ENCODE results near the gene PLCL2.

DNA sequence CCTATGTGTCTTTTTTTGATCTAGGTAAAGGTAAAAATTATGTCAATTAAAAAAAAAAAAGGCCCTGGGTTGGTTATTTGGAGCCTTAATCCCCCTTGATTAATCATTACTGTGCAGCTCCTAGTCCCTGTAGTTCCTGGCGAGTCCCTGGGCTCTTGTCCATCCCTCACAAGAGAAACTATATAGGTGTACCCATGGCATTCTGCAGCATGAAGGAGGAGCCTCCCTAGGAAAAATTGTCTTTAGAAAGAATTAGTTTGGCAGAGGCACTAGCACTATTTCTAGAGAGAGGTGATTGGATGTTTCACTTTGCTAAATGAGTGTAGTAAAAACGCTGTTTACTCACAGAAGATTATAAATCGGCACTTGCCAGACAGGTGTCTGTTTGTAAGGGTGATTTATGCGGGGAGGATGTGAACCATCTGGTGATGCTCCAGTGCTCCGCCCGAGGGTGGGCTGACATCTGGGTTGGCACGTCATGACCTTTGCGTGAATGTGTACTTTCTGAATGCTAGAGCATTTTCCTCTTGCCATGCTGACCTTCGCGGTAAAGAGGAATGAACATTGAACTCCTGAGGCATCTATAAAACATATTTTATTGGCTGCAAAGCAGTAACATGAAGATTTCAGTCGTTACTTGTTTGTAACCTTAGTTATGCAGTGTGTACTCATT, 12.6 kb downstream of the PLCL2 start:
- TF ChIP-seq, protein P1, sequence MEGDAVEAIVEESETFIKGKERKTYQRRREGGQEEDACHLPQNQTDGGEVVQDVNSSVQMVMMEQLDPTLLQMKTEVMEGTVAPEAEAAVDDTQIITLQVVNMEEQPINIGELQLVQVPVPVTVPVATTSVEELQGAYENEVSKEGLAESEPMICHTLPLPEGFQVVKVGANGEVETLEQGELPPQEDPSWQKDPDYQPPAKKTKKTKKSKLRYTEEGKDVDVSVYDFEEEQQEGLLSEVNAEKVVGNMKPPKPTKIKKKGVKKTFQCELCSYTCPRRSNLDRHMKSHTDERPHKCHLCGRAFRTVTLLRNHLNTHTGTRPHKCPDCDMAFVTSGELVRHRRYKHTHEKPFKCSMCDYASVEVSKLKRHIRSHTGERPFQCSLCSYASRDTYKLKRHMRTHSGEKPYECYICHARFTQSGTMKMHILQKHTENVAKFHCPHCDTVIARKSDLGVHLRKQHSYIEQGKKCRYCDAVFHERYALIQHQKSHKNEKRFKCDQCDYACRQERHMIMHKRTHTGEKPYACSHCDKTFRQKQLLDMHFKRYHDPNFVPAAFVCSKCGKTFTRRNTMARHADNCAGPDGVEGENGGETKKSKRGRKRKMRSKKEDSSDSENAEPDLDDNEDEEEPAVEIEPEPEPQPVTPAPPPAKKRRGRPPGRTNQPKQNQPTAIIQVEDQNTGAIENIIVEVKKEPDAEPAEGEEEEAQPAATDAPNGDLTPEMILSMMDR (IDR thresholded peaks at IDR 0.05; ENCODE audit: low read depth, low read length, missing input control): no peak
- no peak for TF ChIP-seq GABPA (IDR thresholded peaks at IDR 0.05 in 1 of 2, conservative IDR thresholded peaks at IDR 0.05 in 1 of 2)
- no peak for TF ChIP-seq TAF1 (conservative IDR thresholded peaks at IDR 0.05)
- no peak for TF ChIP-seq JUND (IDR thresholded peaks at IDR 0.05)
- no peak for TF ChIP-seq SP1 (IDR thresholded peaks at IDR 0.05)
- TF ChIP-seq, protein P2, sequence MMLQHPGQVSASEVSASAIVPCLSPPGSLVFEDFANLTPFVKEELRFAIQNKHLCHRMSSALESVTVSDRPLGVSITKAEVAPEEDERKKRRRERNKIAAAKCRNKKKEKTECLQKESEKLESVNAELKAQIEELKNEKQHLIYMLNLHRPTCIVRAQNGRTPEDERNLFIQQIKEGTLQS (IDR thresholded peaks at IDR 0.05): no peak
- no peak for TF ChIP-seq RAD21 (IDR thresholded peaks at IDR 0.05)
- TF ChIP-seq HNF4A (conservative IDR thresholded peaks at IDR 0.05): no peak
- TF ChIP-seq, protein P3, sequence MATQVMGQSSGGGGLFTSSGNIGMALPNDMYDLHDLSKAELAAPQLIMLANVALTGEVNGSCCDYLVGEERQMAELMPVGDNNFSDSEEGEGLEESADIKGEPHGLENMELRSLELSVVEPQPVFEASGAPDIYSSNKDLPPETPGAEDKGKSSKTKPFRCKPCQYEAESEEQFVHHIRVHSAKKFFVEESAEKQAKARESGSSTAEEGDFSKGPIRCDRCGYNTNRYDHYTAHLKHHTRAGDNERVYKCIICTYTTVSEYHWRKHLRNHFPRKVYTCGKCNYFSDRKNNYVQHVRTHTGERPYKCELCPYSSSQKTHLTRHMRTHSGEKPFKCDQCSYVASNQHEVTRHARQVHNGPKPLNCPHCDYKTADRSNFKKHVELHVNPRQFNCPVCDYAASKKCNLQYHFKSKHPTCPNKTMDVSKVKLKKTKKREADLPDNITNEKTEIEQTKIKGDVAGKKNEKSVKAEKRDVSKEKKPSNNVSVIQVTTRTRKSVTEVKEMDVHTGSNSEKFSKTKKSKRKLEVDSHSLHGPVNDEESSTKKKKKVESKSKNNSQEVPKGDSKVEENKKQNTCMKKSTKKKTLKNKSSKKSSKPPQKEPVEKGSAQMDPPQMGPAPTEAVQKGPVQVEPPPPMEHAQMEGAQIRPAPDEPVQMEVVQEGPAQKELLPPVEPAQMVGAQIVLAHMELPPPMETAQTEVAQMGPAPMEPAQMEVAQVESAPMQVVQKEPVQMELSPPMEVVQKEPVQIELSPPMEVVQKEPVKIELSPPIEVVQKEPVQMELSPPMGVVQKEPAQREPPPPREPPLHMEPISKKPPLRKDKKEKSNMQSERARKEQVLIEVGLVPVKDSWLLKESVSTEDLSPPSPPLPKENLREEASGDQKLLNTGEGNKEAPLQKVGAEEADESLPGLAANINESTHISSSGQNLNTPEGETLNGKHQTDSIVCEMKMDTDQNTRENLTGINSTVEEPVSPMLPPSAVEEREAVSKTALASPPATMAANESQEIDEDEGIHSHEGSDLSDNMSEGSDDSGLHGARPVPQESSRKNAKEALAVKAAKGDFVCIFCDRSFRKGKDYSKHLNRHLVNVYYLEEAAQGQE (IDR thresholded peaks at IDR 0.05): no peak
- no peak for TF ChIP-seq YY1 (IDR thresholded peaks at IDR 0.05)
- TF ChIP-seq, protein P4, sequence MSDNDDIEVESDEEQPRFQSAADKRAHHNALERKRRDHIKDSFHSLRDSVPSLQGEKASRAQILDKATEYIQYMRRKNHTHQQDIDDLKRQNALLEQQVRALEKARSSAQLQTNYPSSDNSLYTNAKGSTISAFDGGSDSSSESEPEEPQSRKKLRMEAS (IDR thresholded peaks at IDR 0.05): no peak
- TF ChIP-seq EGR1 (IDR thresholded peaks at IDR 0.05; ENCODE audit: low read depth in 2 of 2): no peak
